Lower lobe of right lung (tissue), 2 donors: ENCODE results near the gene TRIM8. TPM values are rescaled to one million over a fixed set of nuclear protein-coding genes. Genes with fewer than 3 reads are reported as not detected.
"Not testable (repeated sequence)": the region's sequence is repeated elsewhere in the genome, so short reads cannot be mapped to it uniquely, and the experiment has no call there.

ENCODE experiments used
- ATAC-seq, 2 donors: fragments of 200-7000 bp; cut with Tn5 transposase; one replicate each; pipeline ENCODE4 v1.9.1; 2020 to 2022; ENCODE audit warnings: mild to moderate bottlenecking in 2 of 2, moderate library complexity in 2 of 2
- DNase-seq: peaks from one replicate; pipeline ENCODE4 v3.0.0-alpha.2; 2020
- H3K27ac ChIP-seq: fragments of 200-600 bp; one replicate; pipeline ENCODE4 v1.8.0; 2022
- H3K27me3 ChIP-seq: fragments of 200-600 bp; one replicate; pipeline ENCODE4 v1.8.0; 2022; ENCODE audit warnings: low read depth
- H3K36me3 ChIP-seq: fragments of 200-600 bp; one replicate; pipeline ENCODE4 v1.8.0; 2022; ENCODE audit warnings: mild to moderate bottlenecking
- H3K4me1 ChIP-seq: fragments of 200-600 bp; one replicate; pipeline ENCODE4 v1.8.0; 2022
- H3K4me3 ChIP-seq: fragments of 200-600 bp; one replicate; pipeline ENCODE4 v1.8.0; 2022; ENCODE audit warnings: mild to moderate bottlenecking
- H3K9me3 ChIP-seq: fragments of 200-600 bp; one replicate; pipeline ENCODE4 v1.8.0; 2022
- intact Hi-C: fragments of 100-400 bp; cut with DNase I; formaldehyde crosslinking; loops from one replicate; pipeline ENCODE4 v1.11.0; 2022
- total RNA-seq: library from RNA; stranded (reverse); fragmentation: NEBNext Ultra II Directional; extraction: Animal tissue kit (Norgen Biotek cat#: 25700); gene quantifications from one replicate; pipeline ENCODE4 v1.2.1, GENCODE V29; 2021
- TF ChIP-seq, protein P1 (sequence below): fragments of 200-600 bp; IDR thresholded peaks from one replicate; pipeline ENCODE4 v1.8.0; 2022; ENCODE audit warnings: antibody characterized with exemption, mild to moderate bottlenecking
- donor health status: DM: no; HTN: yes; CAD: no; lungs with severe emphysema.

The TRIM8 gene
- total RNA-seq, 1 donor from 2014 or later = 142 TPM

DNA sequence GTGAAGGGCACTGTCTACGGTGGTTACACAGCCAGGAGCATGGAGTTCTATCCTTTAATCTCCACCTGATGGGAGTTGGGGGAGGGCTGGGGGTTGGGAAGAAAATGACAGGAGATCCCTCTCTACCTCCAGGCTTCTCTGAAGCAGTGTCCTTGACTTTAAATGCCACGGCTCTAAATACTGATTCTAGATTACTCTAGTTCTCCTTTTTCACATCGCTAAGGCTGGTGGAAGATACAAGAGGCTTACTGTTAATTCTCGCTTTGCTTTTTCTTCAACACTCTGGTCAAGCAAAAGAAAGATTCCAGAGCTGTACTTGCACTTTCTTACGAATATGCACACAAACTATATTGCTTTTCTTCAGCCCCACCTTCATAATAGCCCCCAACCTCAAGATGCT lies 39.5 kb downstream of the TRIM8 start:
- peaks cover 16% of the 10 kb centered on the region for H3K36me3 ChIP-seq
- H3K27me3 ChIP-seq = no peaks in the 10 kb centered on the region
- no peak overlapping the region for H3K27ac ChIP-seq
- DNase-seq (no peak), ATAC-seq (no peak)
- intact Hi-C loops = no loop called here
- TF ChIP-seq, protein P1, sequence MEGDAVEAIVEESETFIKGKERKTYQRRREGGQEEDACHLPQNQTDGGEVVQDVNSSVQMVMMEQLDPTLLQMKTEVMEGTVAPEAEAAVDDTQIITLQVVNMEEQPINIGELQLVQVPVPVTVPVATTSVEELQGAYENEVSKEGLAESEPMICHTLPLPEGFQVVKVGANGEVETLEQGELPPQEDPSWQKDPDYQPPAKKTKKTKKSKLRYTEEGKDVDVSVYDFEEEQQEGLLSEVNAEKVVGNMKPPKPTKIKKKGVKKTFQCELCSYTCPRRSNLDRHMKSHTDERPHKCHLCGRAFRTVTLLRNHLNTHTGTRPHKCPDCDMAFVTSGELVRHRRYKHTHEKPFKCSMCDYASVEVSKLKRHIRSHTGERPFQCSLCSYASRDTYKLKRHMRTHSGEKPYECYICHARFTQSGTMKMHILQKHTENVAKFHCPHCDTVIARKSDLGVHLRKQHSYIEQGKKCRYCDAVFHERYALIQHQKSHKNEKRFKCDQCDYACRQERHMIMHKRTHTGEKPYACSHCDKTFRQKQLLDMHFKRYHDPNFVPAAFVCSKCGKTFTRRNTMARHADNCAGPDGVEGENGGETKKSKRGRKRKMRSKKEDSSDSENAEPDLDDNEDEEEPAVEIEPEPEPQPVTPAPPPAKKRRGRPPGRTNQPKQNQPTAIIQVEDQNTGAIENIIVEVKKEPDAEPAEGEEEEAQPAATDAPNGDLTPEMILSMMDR = no peak
- peaks cover 6% of the 10 kb centered on the region for H3K4me1 ChIP-seq
- no peak overlapping the region for H3K4me3 ChIP-seq
- H3K9me3 ChIP-seq = no peaks in the 10 kb centered on the region

DNA sequence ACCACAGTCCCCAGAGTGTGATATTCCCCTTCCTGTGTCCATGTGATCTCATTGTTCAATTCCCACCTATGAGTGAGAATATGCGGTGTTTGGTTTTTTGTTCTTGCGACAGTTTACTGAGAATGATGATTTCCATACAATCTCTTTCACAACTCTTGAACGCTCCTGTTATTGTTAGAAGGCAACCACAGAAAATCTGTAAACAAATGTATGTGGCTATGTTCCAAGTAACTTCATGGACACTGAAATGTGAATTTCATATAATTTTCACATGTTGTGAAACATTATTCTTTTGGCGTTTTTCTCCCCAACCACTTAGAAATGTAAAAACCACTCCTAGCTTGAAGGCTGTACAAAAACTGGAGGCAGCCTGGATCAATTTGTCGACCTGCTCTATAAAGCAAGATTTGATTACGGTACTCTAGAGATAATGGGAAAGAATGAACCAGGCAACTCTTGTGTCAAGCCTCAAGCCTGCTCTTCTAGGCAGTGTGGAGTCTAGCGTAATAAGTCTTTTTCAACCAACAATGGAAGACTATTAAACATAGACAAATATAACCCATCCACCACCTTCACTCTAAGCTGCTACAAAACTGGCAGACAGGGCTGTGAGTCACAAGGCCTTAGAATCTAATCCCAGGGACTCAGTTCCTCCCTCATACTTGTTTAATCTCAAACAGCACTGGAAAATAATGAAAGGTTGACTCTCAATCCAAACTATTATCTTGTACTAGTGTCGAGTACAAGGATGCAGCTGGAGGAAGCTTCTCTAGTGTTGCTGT lies 47.2 kb downstream of the TRIM8 start:
- Histone ChIP-seq H3K27me3 (no peaks in the 10 kb centered on the region), H3K9me3 (no peaks in the 10 kb centered on the region), H3K4me3 (no peak overlapping the region), H3K27ac (no peak overlapping the region), H3K36me3 (peaks cover 31% of the 10 kb centered on the region), H3K4me1 (no peaks in the 10 kb centered on the region)
- intact Hi-C loops = no loop called here
- TF ChIP-seq, protein P1 = no peak
- DNase-seq (no peak), ATAC-seq (no peak)

DNA sequence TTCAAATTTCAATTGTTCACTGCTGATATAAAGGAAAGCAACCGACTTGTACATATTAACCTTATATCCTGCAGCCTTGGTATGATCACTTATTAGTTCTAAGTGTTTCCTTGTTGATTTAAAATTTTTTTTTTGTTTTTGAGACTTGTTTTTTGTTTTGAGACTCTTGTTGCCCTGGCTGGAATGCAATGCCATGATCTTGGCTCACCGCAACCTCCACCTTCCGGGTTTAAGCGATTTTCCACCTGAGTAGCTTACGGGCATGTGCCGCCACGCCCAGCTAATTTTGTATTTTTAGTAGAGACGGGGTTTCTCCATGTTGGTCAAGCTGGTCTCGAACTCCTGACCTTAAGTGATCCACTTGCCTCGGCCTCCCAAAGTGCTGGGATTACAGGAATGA lies 51.1 kb downstream of the TRIM8 start:
- DNase-seq, H3K4me1 ChIP-seq, H3K9me3 ChIP-seq, H3K27ac ChIP-seq, ATAC-seq, H3K27me3 ChIP-seq, intact Hi-C loops, H3K4me3 ChIP-seq: not testable (repeated sequence)
- peaks cover 43% of the 10 kb centered on the region for H3K36me3 ChIP-seq

DNA sequence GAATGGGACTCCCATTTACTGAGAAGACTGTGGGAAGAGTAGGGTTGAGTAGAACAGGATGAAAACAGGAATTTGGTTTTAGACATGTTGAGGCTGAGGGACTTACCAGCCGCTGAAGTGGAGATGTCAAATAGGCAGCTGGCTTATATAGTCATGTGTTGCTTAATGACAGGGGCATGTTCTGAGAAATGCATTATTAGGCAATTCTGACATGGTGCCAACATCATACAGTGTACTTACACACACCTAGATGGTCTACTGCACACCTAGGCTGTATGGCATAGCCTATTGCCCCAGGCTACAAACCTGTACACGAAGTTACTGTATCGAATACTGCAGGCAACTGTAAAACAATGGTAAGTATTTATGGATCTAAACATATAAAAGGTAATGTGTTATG lies 52.5 kb downstream of the TRIM8 start:
- DNase-seq = no peak
- H3K36me3 ChIP-seq = peaks cover 43% of the 10 kb centered on the region
- intact Hi-C loops = no loop called here

DNA sequence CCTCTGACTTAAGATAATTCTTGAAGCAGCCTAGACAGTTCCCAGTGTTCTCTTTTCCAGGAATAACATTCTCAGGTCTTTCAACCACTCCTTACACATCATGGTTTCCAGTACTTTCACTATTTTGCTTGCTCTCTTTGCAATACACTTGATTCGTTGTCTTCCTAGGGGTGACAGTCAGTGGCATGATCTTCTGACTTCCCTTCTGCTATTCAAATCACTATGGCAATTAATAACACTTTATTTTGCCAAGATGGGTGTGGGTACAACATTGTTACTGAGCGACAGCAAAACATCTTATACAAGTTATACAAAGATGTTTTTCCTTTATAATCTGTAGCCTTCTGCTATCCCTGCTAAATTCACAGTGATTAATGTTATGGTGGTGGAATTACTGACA lies 54.6 kb downstream of the TRIM8 start:
- H3K27ac ChIP-seq = no peak overlapping the region
- no peak overlapping the region for H3K4me3 ChIP-seq
- TF ChIP-seq, protein P1 = no peak
- no peak for ATAC-seq
- no peaks in the 10 kb centered on the region for H3K9me3 ChIP-seq
- H3K27me3 ChIP-seq = no peaks in the 10 kb centered on the region
- intact Hi-C loops = no loop called here
- no peak for DNase-seq
- peaks cover 38% of the 10 kb centered on the region for H3K36me3 ChIP-seq
- no peaks in the 10 kb centered on the region for H3K4me1 ChIP-seq

More for the DNA sequence above, 52.5 kb downstream of the TRIM8 start:
- no peaks in the 10 kb centered on the region for H3K9me3 ChIP-seq
- H3K4me1 ChIP-seq = no peaks in the 10 kb centered on the region
- no peak for ATAC-seq
- no peak overlapping the region for H3K27ac ChIP-seq
- TF ChIP-seq, protein P1 = no peak
- H3K27me3 ChIP-seq = no peaks in the 10 kb centered on the region
- H3K4me3 ChIP-seq = no peak overlapping the region

DNA sequence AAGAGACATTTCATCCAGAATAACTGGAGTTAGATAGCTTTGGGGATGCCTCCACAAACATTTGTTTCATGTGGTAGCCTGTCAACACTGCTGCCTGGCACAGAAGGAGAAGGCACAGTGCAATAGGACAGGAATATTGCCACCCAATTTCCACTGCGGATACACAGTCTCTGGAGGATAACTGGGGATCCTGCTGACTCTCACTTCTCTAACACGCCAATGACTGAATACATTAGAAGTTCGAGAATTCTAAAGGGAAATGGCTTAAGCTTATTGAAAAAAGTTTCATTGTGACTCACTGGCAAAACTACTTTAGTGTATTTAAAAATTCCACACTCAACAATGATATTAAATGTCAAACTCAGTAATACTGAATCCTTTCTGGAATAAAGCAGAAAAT lies 57.0 kb downstream of the TRIM8 start:
- Histone ChIP-seq H3K27me3 (no peaks in the 10 kb centered on the region), H3K9me3 (no peaks in the 10 kb centered on the region), H3K36me3 (peaks cover 34% of the 10 kb centered on the region), H3K4me3 (no peak overlapping the region), H3K27ac (no peak overlapping the region), H3K4me1 (no peaks in the 10 kb centered on the region)
- TF ChIP-seq, protein P1 = no peak
- intact Hi-C loops = no loop called here
- DNase-seq (no peak), ATAC-seq (no peak)
